ENCODE results near the gene TMTC1.
A peak's percentile ranks its signal among the peaks of the same experiment; 100 is the strongest.

The TMTC1 gene

DNA sequence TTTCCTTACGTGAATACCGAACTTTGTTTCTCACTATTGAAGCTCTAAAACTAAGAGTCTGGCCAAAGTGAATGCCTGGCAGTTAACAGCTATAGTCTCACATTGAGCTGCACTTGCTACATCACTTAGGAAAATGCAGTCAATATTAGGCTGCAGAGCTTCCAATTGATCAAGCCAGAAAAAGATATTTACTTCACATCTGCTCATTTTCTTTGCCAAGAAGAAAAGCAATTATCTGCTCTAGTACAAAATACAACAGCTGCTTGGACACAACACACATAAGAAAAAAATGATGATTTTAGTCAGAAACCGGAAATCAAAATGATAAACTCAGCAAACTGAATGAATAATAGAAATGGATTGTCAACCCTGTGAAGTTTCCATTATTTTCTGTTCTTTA, 45.4 kb downstream of the TMTC1 start:
- peak; percentile 53 for DNase-seq

DNA sequence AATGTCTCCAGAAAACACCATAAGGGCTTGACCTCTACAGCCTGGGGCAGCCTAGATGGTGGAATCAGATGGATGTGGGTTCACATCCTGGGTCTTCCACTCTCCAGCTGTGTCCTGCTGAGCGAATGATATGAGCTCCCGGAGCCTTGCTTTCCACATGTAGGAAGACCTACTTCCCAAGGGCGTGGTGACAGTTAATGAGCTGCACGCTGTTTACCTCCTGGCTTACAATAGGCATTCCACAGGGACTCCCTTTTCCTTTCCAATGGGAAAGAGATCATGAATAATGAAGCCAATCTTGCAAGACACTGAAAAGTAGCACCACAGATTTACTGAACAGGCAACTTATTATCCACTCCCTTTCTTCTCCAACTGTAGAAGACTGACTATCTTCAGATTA, 46.1 kb downstream of the TMTC1 start:
- no peak for DNase-seq

DNA sequence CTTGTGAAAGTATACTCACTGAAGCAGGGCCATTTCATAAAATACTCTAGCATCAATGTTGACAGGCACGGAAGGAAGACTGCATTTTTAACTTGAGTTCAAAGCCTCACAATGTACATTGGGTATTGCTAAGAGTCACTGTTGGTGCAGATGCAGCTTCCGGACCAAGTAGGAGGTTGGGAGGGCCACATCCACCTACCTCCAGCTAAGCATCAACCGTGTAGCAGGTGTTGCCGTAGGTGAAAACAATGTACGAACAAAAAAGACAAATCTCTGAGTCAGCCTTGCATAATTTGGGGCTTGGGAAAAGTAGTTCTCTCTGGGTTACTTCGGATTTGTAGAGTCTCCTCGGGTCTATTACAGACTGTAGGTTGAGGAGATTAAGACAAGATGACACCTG, 48.1 kb downstream of the TMTC1 start:
- DNase-seq, result no peak

DNA sequence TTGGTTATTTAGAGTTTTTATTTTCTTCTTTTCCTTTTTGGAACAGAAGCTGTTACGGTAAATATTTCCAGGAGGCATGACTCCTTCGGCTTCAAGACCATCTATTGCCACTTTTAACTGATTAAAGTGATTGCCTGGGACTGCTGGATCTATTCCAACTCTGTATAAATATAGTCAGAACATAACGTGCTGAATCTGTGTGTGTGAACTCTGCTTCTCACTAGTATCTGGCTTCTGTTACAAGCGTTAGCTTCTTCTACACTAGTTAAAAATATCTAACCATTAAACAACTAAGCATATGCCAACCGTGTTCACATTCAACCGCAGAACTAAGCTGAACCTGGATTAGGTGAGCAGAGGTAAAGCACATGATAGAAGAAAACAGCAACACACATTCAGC, 49.0 kb downstream of the TMTC1 start:
- DNase-seq, result no peak

DNA sequence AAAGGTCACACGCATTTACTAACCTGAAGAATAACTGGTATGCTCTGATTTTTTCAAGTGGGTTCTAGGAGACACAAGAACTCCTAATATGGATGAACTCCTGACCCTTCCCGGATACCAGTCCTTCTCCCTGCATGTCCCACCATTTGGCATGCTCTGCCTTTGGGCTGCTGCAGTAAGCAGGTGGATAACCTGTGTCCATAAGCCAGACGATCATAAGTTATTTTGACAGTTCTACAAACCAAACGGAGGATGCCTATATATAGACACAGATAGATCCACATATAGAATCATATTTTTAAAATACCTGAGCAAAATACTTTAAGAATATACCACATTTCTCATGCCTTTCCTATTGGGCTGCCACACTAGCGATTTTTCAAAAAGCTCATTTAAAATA, 49.4 kb downstream of the TMTC1 start:
- DNase-seq, result no peak

DNA sequence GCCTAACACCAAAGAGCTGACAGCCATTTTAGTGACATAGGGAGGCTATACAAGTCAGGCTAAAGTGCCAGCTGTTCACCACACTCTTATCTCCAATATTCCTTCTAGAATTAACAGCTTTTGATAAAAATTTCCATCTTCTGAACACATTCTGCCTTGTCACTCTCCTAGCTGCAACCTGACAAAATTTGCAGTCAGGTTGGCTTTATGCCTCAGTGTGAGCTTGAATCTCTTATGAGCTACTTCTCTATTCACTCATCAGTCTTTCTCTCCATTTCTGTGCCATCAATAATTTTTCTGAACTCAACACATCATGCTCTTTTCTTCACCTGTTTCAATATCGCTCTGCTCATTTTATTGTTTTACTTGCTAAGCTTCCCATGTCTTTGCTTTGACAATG, 50.2 kb downstream of the TMTC1 start:
- DNase-seq, result no peak

DNA sequence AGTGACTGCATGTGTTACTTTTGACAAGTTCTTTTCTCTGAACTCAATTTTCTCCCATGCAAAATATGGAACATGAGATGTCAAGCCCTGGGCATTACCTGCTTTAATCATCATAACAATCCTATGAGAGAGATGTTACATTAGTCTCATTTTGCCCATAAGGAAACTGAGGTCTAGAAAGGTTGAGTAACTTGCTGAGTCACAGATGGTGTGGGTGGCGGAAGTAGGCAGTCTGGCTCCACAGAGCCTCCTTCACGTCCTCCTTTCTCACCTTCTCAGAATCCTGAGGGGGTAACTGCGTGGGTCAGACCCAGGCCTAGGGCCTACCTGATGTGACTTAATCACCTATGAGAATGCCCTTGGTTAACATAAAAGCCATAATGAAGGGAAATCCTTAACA, 50.7 kb downstream of the TMTC1 start:
- DNase-seq, result peak; percentile 51

DNA sequence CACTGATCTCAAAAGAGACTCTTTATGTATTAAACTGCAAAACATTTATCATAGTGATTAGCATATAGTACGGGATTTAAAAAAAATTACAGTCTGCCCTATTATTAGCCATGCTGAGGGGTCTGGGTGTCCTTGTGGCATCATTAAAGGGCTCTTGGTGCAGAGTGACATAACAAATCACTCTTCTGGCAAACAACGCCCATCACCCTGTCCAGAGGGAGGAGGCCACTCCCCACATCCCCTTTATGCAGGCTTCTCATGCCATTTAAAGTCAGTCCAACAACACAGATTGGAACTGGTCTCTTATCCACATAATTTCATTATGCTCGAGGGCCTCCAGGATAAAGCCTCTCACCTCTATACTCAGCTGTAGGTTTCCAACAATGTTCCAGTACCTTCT, 51.1 kb downstream of the TMTC1 start:
- DNase-seq, result no peak

DNA sequence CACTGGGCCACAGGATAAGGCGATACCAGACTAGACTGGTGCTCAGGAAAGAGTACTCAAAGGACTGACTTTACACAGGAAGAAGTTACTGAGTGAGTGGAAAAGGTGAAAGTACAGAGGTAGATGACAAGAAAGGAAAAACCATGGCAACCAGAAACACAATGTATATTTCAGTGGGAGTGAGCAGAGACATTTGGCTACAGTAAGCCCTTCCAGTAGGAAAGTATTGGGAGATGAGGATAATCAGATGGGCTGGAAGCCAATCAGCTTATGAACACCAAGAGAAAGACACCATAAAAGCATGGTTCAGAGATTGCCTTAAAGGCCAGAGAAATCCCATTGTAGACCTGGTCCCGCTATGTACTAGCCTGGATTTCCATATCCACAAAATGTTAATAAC, 51.6 kb downstream of the TMTC1 start:
- DNase-seq, result no peak

DNA sequence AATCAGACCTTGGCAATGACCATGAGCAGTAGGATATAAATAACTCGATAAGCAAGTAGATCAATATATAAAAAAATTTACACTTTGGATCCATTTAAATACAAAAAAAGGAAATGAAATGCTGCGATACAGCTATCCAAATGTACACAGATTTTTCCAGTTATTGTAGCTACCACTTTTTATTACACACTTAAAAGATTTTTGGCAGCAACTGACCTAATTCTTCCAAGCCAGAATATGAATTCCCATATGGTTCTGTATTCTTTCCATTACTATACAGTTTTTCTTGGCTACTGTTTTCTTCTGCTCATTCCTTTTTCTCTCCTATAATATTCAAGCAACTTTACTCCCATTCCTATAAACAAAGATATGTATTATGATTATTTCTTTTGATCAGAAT, 52.2 kb downstream of the TMTC1 start:
- no peak for DNase-seq

DNA sequence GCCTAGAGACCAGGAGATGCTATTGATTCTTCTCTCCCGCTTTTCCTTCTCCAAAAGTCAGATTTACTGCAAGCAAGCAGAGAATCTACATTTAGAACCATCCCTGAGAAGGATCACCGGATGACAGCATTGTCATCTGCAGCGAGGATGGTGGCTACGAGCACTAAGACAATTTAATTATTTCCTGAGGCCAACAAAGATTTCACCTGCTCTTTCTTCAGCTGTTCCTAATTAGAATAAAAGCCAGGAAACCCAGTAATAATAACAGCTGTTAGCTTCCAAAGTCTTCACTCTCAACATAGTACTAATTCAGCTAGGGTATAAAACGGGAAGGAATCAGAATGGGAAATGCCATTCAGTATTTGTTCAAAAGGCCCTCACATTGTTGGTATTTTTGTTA, 53.3 kb downstream of the TMTC1 start:
- DNase-seq, result no peak

DNA sequence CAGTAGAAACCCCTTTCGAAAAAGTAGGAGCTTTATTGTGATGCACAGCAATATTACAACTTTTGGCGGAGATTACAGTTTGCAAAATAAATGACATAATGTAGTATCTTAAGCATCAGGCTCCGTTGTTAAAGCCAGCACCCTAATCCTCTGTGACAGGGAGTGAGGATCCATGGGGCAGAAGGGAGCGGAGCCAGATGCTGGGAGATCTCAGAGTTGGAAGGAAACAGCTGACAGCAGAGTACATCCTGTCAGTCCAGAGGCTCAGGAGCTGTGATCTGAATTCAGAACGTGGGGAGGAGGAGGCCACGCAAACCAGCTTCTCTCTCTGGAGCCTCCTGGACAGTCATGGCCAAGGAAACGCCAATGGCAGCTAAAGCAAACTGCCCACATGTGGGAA, 55.7 kb downstream of the TMTC1 start:
- no peak for DNase-seq

DNA sequence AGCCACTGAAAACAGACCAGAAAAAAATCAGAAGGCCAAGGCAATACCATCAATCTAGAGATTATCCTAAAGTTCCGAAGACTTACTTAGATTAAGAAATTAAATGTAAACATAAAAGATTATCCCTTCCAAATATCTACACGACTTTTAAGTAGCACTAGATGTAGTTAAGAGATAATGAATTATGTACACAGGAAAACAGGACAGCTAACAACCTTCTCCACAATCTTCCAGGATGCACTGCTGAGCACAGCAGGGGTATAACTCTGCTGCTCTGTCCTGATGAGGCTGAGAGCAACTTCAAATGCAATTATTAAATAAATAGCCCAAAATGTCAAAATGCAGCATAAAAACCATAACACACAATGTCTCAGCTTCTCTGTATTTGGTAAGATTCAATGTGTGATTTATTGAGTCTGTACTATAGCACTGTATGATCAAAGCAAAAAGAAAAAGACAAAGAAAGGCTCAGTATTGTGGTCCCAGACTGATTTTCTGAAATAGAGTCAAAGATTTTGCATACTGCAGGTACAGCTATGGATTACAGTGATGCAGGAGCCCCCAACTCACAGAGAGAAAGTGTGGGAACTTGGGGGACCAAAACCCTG, 56.9 kb downstream of the TMTC1 start:
- no peak for DNase-seq

DNA sequence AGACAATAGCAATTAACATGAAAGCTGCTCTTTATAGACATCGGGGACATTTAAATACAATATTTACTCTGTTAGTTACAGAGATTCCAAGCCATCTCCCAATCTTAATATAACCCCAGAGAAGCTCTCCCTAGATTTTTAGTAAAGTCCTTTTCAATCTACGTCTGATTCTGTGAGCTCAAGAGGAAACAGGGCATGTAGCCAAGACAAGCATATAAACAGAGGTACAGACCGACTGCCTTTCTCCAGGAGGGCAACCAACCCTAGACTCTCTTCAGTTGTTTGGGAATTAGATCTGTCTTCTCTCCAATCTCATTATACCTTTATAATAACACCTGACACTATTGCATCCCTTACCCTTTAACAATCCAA, 57.4 kb downstream of the TMTC1 start:
- DNase-seq, result peak; percentile 39

DNA sequence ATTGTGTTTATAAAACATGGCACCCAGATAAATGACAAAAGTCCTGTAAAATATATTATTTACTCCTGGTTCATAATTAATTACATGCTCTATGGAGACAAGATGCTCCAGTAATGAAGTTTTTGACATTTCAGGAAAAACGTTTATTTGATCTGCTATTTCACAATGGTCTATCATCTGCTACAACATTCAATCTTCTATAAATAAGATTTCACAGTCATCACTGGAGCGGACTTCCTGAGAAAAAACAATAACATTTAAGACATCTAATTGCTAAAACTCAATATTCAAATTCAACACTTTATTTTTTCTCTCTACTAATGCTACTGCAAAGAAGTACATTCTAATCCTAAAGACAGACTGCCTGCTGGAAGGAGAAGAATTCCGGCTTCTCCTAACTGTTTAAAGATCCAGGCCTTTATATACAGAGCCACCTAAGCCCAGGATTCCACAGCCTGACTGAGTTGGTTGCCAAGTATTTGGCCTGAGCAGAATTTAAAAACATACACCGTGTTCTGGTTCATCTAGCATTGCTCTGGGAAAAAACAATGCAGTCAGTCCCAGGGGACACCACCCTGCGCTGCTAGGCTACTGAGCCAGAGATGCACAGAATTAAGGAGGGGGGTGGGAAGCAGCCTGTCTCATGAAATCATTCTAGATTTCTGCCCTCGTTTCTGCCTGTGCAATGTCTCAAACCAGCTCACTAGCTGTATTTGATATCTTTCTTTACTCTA, 58.0 kb downstream of the TMTC1 start:
- no peak for DNase-seq

DNA sequence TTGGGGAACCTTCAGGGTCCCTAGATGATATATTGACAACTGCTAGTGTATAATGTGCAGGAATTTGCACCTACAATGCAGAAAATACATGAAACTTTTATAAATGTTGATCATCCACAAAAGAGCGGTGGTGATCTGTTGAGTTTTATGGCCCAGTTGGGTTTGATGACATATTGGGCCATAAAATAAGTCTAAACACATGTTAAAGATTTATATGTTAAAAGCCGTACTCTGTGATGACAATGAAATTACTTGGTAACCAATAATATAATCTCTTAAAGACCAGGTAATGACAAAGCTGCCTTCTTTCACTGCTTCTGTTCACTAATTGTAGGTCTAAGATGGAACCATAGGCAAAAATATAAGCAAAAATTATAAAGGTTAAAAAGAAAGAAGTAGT, 61.6 kb downstream of the TMTC1 start:
- DNase-seq, result no peak

DNA sequence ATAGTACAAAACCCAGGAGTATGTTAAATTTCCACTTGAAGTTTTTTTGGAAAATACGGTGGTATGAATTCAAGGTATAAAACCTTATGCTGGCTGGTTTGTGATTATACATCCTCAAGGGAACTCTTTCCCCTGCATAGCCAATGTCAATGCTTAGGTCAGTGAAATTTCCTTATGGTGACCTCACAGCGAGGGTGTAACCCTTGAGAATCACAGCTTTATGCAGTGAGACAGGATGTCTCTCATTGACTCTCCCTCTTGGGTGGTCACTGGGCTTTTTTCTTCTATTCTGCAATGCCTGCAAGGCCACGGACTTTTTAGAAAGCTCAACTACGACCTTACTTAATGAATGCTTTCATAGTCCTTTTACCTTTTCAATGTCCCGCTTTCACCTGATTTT, 64.4 kb downstream of the TMTC1 start:
- no peak for DNase-seq

DNA sequence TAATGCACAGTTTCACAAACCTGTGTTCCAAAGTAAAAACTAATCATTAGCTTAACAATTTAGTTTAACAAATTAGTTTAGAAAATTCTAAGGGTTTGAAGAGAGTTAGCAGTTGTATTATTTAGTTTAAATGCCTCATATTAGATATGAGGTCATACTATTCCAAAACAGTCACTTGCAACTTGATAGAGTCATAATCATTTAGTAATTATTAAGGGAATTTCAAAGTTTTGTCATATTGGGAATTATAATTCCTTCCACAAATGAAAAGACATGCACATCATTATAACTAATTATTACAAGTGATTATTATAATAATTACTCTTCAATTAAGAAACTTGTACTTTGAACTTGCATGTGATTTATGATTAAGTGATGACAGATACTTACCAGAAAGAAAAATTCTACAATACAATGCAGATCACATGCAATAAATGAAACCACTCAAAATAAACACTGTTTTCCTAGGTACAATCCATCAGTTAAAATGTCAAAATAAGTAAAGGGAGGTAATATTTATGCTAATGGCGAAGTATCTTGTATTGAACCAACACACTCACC, 66.1 kb downstream of the TMTC1 start:
- no peak for DNase-seq

DNA sequence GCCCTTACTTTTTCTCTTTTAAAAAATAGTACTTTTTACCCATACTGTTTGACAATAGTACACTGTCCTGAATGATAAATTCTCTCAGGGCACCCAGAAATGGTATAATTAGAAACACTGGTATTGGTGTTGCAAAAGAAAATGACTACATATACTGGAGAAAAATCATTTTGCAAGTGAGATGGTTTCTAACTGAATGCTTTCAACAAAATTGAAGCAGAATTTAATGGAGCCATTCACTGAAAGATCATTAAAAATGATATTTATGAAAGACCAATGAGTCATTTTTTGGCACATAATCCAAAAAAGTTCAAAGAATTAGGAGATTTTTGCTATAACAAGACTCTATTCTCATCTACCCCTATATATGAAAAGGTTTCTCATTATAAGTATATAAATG, 68.8 kb downstream of the TMTC1 start:
- peak; percentile 22 for DNase-seq

DNA sequence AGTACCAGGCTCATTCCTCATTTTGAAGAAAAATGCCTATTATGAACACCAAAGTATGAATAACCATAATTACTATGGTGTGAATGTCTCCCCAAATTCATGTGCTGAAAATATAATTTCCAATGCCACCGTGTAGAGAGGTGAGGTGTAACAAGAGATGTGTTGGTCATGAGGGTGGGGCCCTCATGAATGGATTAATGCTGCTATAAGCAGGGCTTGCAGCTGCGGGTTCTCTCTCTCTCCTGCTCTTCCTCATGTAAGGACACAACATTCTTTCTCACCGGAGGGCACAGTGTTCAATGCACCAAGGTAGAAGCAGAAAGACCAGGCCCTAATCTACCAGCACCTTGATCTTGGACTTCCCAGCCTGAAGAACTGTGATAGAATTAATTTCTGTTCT, 70.0 kb downstream of the TMTC1 start:
- DNase-seq, result no peak

DNA sequence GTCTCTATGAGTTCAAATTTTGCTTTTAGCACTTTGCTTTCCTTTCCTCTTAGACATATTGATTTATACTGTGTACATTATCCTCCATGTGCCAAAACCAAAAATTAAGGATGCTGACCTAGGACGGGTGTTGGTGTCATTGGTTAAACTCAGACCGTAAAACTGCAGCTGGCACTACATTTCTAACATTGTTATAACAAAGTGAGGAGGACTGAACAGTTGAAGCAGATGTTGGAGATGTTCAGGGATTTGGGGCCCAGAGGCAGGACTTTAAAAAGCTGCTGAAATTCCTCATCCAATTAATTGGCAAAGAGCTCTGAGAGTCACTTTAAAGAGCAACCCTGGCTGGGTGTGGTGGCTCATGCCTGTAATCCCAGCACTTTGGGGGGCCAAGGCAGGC, 72.4 kb downstream of the TMTC1 start:
- DNase-seq, result peak; percentile 6

DNA sequence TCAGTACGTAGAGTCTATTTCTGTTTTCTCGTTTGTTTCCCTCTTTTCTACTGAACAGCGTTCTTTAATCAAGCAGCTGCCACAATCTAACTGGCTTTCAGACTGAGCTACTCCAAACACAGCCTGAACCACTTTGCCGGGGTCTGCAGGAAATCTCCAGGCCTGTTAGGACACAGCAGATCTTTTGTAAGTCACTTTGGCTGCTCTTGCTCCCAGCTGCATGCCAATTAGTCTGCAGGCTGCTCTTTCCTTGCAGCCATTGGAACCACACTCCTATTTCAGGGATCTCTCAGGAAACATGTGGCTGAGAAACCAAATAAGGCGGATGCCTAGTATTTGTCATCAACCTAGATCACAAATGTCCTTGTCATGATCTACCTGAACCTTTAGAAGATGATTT, 73.6 kb downstream of the TMTC1 start:
- no peak for DNase-seq

DNA sequence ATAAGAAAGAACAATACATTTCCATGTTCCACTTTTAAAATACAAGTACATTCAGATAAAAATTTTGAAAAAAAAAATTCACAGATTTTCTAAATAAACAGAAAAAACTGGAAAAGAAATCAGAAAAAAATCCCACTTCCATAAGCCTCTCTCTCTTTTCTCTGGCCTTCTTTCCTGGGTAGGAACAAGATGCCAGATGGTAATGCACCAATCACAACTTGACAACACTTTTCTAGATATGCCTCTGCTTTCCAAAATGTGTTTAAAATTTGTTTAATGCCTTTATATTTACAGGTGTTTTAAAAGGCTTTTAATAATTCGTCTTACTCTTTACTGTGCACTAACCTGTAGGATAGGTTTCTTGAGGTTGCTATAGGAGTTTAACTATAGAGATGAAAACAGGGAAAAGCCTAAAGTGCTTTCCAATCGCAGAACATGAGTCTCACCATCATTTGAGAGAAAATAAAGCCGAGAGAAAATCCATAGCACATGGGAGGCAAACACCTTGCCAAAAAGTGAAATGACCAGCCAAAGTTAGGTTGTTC, 74.2 kb downstream of the TMTC1 start:
- no peak for DNase-seq

DNA sequence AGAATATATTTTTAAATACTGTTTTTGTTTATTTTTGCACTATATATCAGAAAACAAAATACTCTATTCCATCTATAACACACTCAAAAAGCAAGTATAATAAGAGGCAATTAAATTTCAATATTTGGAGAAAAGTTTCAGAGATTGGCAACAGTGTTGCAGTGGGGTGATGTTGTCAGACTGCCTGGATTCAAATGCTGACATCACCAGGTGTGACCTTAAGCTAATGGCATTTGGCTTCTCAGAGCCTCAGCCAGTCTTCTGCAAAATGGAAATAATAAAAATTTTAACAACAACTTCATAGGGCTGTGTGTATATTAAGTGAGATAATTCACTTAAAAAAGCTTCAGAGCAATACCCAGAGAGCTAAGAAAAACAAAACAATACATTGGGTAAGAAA, 74.7 kb downstream of the TMTC1 start:
- no peak for DNase-seq

DNA sequence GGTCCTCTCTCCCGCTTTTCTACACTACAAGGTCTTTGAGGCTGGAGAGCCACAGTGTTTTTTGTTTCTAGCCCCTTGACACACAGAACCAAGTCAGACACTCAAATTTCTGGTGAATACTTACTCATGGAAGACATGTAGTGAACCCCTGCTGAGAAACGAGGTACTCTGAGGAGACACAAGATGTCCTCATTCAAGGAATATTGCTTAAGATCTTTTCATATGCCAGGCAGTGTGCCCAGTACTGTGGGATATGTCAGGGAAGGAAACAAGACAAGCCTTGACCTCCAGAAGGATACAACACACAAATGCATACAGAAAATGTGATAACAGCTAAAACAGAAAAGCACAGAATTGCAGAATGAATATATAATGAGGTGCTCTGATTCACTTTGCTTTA, 75.9 kb downstream of the TMTC1 start:
- DNase-seq, result no peak
